ENCODE measurements around the gene KANSL1L.

The KANSL1L gene

DNA sequence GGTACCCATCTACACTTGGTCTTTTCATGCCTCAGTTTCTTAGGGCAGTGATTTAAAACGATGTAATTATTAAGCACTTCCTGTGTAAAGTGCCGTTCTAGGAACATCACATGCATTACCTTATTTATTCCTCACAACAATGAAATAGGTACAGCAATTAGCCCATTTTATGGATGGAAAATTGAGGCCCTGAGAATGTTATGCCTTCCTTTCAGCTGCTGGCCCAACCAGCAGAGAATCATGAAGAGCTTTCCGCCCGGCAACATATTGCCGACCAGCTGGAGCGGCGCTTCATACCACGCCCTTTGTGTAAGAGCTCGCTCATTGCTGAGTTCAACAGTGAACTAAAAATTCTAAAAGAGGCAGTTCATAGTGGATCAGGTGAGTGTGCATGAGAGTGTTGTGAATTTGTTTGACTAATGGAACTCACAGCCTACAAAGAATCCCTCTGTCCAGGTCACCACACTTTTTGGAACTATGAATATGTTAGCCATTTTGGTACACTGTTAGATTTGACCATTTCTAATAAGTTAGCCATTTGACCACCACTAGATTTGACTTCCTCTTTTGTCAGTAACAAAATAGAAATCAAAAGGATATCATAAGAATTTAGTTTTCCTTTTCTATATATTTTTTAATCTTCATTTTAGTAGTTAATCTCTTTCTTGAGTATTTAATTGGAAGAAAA is 194.4 kb downstream of the KANSL1L start:
- Histone ChIP-seq H3K4me3 (ENCODE audit: low read depth in 1 of 2, low read length in 1 of 2) (no peak overlapping the region), H3K9me3 (no peaks in the 10 kb centered on the region), H3K36me3 (no peaks in the 10 kb centered on the region), H3K4me1 (ENCODE audit: control insufficient read depth in 1 of 2, insufficient read depth in 1 of 2, low read depth in 1 of 2, low read length in 1 of 2) (no peaks in the 10 kb centered on the region), H3K27me3 (peaks cover 12% of the 10 kb centered on the region), H3K27ac (no peak overlapping the region)
- TF ChIP-seq, protein P1, sequence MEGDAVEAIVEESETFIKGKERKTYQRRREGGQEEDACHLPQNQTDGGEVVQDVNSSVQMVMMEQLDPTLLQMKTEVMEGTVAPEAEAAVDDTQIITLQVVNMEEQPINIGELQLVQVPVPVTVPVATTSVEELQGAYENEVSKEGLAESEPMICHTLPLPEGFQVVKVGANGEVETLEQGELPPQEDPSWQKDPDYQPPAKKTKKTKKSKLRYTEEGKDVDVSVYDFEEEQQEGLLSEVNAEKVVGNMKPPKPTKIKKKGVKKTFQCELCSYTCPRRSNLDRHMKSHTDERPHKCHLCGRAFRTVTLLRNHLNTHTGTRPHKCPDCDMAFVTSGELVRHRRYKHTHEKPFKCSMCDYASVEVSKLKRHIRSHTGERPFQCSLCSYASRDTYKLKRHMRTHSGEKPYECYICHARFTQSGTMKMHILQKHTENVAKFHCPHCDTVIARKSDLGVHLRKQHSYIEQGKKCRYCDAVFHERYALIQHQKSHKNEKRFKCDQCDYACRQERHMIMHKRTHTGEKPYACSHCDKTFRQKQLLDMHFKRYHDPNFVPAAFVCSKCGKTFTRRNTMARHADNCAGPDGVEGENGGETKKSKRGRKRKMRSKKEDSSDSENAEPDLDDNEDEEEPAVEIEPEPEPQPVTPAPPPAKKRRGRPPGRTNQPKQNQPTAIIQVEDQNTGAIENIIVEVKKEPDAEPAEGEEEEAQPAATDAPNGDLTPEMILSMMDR (IDR thresholded peaks at IDR 0.05) = no peak

DNA sequence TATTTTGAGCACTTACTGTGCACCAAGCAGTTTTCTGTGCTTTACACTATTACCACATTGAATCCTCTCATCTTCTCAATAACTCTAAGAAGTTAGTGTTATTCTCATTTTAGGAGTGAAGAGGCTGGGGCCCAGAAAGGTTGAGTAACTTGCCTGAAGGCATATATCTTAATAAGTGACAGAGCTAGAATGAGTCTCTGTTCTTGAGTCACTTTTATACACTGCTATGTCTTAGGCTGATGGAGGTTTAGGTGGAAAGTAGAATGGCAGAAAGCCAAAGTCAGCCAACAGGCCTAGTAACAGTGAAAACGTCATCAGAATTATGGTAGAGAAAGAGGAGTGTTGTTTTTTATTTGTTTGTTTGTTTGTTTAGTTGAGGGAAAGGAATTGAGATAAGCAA is 196.6 kb downstream of the KANSL1L start:
- TF ChIP-seq, protein P1 (IDR thresholded peaks at IDR 0.05) = no peak
- Histone ChIP-seq H3K27ac (no peak overlapping the region), H3K9me3 (no peaks in the 10 kb centered on the region), H3K4me1 (ENCODE audit: control insufficient read depth in 1 of 2, insufficient read depth in 1 of 2, low read depth in 1 of 2, low read length in 1 of 2) (no peaks in the 10 kb centered on the region), H3K4me3 (ENCODE audit: low read depth in 1 of 2, low read length in 1 of 2) (no peak overlapping the region), H3K27me3 (peaks cover 26% of the 10 kb centered on the region), H3K36me3 (no peaks in the 10 kb centered on the region)

DNA sequence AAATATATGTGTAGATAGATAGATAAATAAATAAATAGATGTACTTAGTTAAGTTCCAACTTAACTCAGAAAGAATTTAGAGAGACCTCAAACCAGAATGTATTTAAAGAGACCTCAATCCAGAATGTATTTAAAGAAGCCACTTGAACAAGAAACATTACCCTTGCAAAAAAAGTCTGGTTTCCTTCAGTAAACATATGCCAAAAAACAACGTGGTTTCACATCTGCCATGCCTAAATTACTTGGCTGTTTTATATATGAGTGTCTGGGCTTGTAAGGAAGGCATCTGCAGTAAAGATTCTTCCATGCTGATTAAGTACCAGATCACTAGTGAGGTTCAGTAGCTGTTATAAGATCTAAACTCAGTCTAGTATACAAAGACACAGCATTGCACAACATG is 197.9 kb downstream of the KANSL1L start:
- H3K9me3 ChIP-seq = no peaks in the 10 kb centered on the region
- H3K4me1 ChIP-seq (ENCODE audit: control insufficient read depth in 1 of 2, insufficient read depth in 1 of 2, low read depth in 1 of 2, low read length in 1 of 2) = no peaks in the 10 kb centered on the region

More for the DNA sequence above, 197.9 kb downstream of the KANSL1L start:
- TF ChIP-seq, protein P1 (IDR thresholded peaks at IDR 0.05) = no peak
- Histone ChIP-seq H3K27me3 (peaks cover 26% of the 10 kb centered on the region), H3K4me3 (ENCODE audit: low read depth in 1 of 2, low read length in 1 of 2) (no peak overlapping the region), H3K27ac (no peak overlapping the region), H3K36me3 (no peaks in the 10 kb centered on the region)

Data from neutrophil (primary cell).